K562 (cell line): ENCODE measurements around the gene VAC14. TPM values are rescaled to one million over a fixed set of nuclear protein-coding genes. Genes with fewer than 3 reads are reported as not detected.

Source experiments
- BHLHE40 ChIP-seq: IDR thresholded peaks from 2 replicates; pipeline ENCODE4 v1.6.1; 2011; ENCODE audit warnings: low read length, improper control_type of control experiment
- EP400 ChIP-seq: fragments of 450-650 bp; IDR thresholded peaks from 2 replicates; pipeline ENCODE4 v1.6.1; 2017; ENCODE audit warnings: antibody characterized with exemption, mild to moderate bottlenecking, moderate library complexity
- FOXM1 ChIP-seq, 2 experiments: fragments of 450-650 bp in 1 of 2; sonication (generic) in 1 of 2; formaldehyde crosslinking in 1 of 2; IDR thresholded peaks; 2 replicates each; pipeline versions ENCODE4 v1.6.1 to v1.9.0; 2017 to 2022; ENCODE audit warnings: low read depth in 2 of 2, mild to moderate bottlenecking in 2 of 2, missing genetic modification reagents in 1 of 2, moderate library complexity in 1 of 2
- GATA2 ChIP-seq: sonication (generic); formaldehyde crosslinking; IDR thresholded peaks from 2 replicates; pipeline ENCODE4 v1.4.0; 2020; ENCODE audit warnings: mild to moderate bottlenecking, missing genetic modification reagents
- GTF2E2 ChIP-seq: fragments of 200-800 bp; sonication (Bioruptor generic); IDR thresholded peaks from 2 replicates; pipeline ENCODE4 v1.6.1; 2016; ENCODE audit warnings: missing genetic modification characterization, missing compliant biosample characterization
- KDM1A ChIP-seq, 2 experiments: fragments of 450-650 bp; IDR thresholded peaks; 2 replicates each; pipeline ENCODE4 v1.6.1; 2016; ENCODE audit warnings: mild to moderate bottlenecking in 2 of 2
- MAX ChIP-seq: sonication (generic); formaldehyde crosslinking; IDR thresholded peaks from 2 replicates; pipeline ENCODE4 v1.9.0; 2022; ENCODE audit warnings: mild to moderate bottlenecking, missing genetic modification reagents
- MBD1 ChIP-seq: fragments of 250-450 bp; sonication (Bioruptor Pico); IDR thresholded peaks from 2 replicates; pipeline ENCODE4 v1.8.0; 2022; ENCODE audit warnings: inconsistent platforms
- MXD1 ChIP-seq: fragments of 250-450 bp; sonication (Bioruptor Pico); IDR thresholded peaks from 2 replicates; pipeline ENCODE4 v1.8.0; 2021; ENCODE audit warnings: borderline replicate concordance, mild to moderate bottlenecking, moderate library complexity; ENCODE audit not compliant: poor library complexity, severe bottlenecking
- NFIC ChIP-seq: fragments of 450-650 bp; IDR thresholded peaks from 2 replicates; pipeline ENCODE4 v1.6.1; 2017; ENCODE audit warnings: mild to moderate bottlenecking, inconsistent platforms
- PHF8 ChIP-seq: fragments of 200-600 bp; sonication (generic); IDR thresholded peaks from 2 replicates; pipeline ENCODE4 v1.6.1; 2012; ENCODE audit warnings: mixed run types, mild to moderate bottlenecking, inconsistent platforms, low read length, moderate library complexity, borderline replicate concordance
- SIX5 ChIP-seq, 2 experiments: IDR thresholded peaks; 2 replicates each; pipeline ENCODE4 v1.6.1; 2011; ENCODE audit warnings: low read length in 2 of 2, borderline replicate concordance in 1 of 2, low read depth in 1 of 2, mild to moderate bottlenecking in 1 of 2, moderate library complexity in 1 of 2; ENCODE audit not compliant: insufficient read depth in 1 of 2
- STAT5B ChIP-seq: fragments of 250-450 bp; sonication (Bioruptor Pico); IDR thresholded peaks from 2 replicates; pipeline ENCODE4 v1.8.0; 2021; ENCODE audit warnings: mild to moderate bottlenecking, inconsistent platforms
- ZFX ChIP-seq: sonication (generic); formaldehyde crosslinking; IDR thresholded peaks from 2 replicates; pipeline ENCODE4 v1.8.0; 2022; ENCODE audit warnings: mild to moderate bottlenecking, missing genetic modification reagents, moderate library complexity
- ZNF395 ChIP-seq: fragments of 200-800 bp; sonication (Bioruptor generic); IDR thresholded peaks from 2 replicates; pipeline ENCODE4 v1.6.1; 2017; ENCODE audit warnings: missing genetic modification characterization, missing compliant biosample characterization
- ZNF740 ChIP-seq, 3 experiments: fragments of 200-800 bp in 1 of 3; sonication (Bioruptor generic) in 1 of 3; sonication (generic) in 1 of 3; formaldehyde crosslinking in 1 of 3; IDR thresholded peaks; 2 replicates each; pipeline versions ENCODE4 v1.6.1 to v1.8.0; 2016 to 2022; ENCODE audit warnings: mild to moderate bottlenecking in 2 of 3, missing compliant biosample characterization in 2 of 3, missing genetic modification characterization in 2 of 3, missing genetic modification reagents in 1 of 3
- ZSCAN32 ChIP-seq: fragments of 450-650 bp; formaldehyde crosslinking; IDR thresholded peaks from 2 replicates; pipeline ENCODE4 v1.4.0; 2020; ENCODE audit warnings: mild to moderate bottlenecking, moderate library complexity
- polyA plus RNA-seq, 8 experiments: library from polyadenylated mRNA; depleted of rRNA in 4 of 8; stranded (reverse) in 5 of 8; unstranded in 3 of 8; fragments of >200 nt; fragmentation: Nextera tagmentation in 2 of 8; fragmentation: Illumina TruSeq in 1 of 8; extraction: Ambion mirVana in 2 of 8; extraction: Trizol in 1 of 8; gene quantifications; 2 replicates each; pipeline versions ENCODE4 v1.2.1 to v1.2.3, GENCODE V29; 2011 to 2014; ENCODE audit warnings: inconsistent platforms in 1 of 8, missing spikeins in 1 of 8
- total RNA-seq, 7 experiments: library from RNA; depleted of rRNA in 6 of 7; stranded (reverse); fragments of >200 nt in 6 of 7; fragmentation: Illumina TruSeq in 2 of 7; extraction: Trizol in 2 of 7; gene quantifications; 2 replicates each; pipeline versions ENCODE4 v1.2.1 to v1.2.3, GENCODE V29; 2011 to 2021; ENCODE audit warnings: low replicate concordance in 1 of 7

Gene VAC14
- total and polyA plus RNA-seq, 9 of the 15 experiments (the other 6 are each of a cell fraction or from before 2014, with no cell fraction given): 1.3 to 41.6 (median 26.6) TPM

- TF ChIP-seq PHF8: peak; percentile 59; the same call in 1 of the 2 replicates
- TF ChIP-seq ZFX: no peak
- no peak for TF ChIP-seq MXD1
- peak; percentile 30; the same call in 1 of the 2 replicates for TF ChIP-seq MAX (CRISPR knock-in tag)
- no peak for TF ChIP-seq SIX5 (IDR thresholded peaks at IDR 0.05; ENCODE audit: borderline replicate concordance in 1 of 2, insufficient read depth in 1 of 2, low read depth in 1 of 2, low read length in 2 of 2)
- no peak for TF ChIP-seq ZNF740 (CRISPR knock-in tag; IDR thresholded peaks at IDR 0.05)
- no peak for TF ChIP-seq ZNF740 (tag; IDR thresholded peaks at IDR 0.05)
- TF ChIP-seq EP400: no peak
- no peak for TF ChIP-seq BHLHE40
- TF ChIP-seq MBD1: no peak
- TF ChIP-seq GATA2 (CRISPR knock-in tag): no peak
- no peak for TF ChIP-seq FOXM1 (IDR thresholded peaks at IDR 0.05; ENCODE audit: low read depth)
- no peak for TF ChIP-seq FOXM1 (CRISPR knock-in tag; IDR thresholded peaks at IDR 0.05; ENCODE audit: low read depth)
- no peak for TF ChIP-seq GTF2E2 (tag)
- no peak for TF ChIP-seq ZSCAN32 (CRISPR knock-in tag)
- no peak for TF ChIP-seq NFIC
- TF ChIP-seq KDM1A (IDR thresholded peaks at IDR 0.05): no peak
- no peak for TF ChIP-seq STAT5B (CRISPR knock-in tag)
- TF ChIP-seq ZNF395 (CRISPR knock-in tag): no peak
Observed at GRCh38 chr16:70685061-70685937, 115.7 kb downstream of the VAC14 start (continued).
